K562 (cell line): Measurements from ENCODE around the gene PIGQ. TPM values are rescaled to one million over a fixed set of nuclear protein-coding genes. Genes with fewer than 3 reads are reported as not detected.

Experiments
- ATAC-seq: fragments of 200-7000 bp; cut with Tn5 transposase; 3 replicates; pipeline ENCODE4 v1.9.1; 2020; ENCODE audit warnings: moderate library complexity
- BruUV-seq: library from RNA; stranded (reverse); fragments of 400-500 nt; replicated peaks from 2 replicates; lab custom pipeline; 2021; lab: Mats Ljungman, UMichigan
- CTCF ChIA-PET: fragments of 300-600 bp; formaldehyde crosslinking; extraction: SDS; loops from one replicate; lab custom pipeline; 2021; ENCODE audit warnings: low intra/inter-chr PET ratio; lab: Yijun Ruan, JAX
- POLR2A ChIA-PET: fragments of 300-600, 350-650 bp; sonication (Branson Sonifier 250); formaldehyde crosslinking; extraction: SDS; loops from one replicate; lab custom pipeline; 2021; ENCODE audit warnings: antibody characterized with exemption, inconsistent platforms; lab: Yijun Ruan, JAX
- DNase-seq, 4 experiments: peaks; one replicate each; pipeline versions ENCODE4 v3.0.0 to v3.0.0-alpha.2; 2011 to 2018; ENCODE audit warnings: low spot score in 3 of 4, mixed read lengths in 3 of 4; ENCODE audit errors: extremely low read depth in 1 of 4
- FAIRE-seq: peaks from 2 replicates; lab custom pipeline; 2011; peaks lifted over from hg19 to GRCh38; lab: Jason Lieb, UNC
- H2AFZ ChIP-seq: 2 replicates; pipeline ENCODE4 v1.6.0; 2011; ENCODE audit warnings: low read depth, low read length, control low read depth, inconsistent platforms
- H3K27ac ChIP-seq: fragments of 200-600 bp; 3 replicates; pipeline ENCODE4 v1.8.0; 2011; ENCODE audit warnings: low read depth, mild to moderate bottlenecking, control low read depth, inconsistent platforms, low read length, moderate library complexity, mixed read lengths; ENCODE audit errors: extremely low read depth
- H3K27me3 ChIP-seq, 2 experiments: fragments of 300-600 bp in 1 of 2; 2 replicates in 1 of 2; 3 replicates in 1 of 2; pipeline versions ENCODE4 v1.6.0 to v1.8.0; 2011; ENCODE audit warnings: inconsistent platforms in 2 of 2, low read length in 2 of 2, mild to moderate bottlenecking in 1 of 2, mixed read lengths in 1 of 2, moderate library complexity in 1 of 2; ENCODE audit not compliant: control insufficient read depth in 2 of 2, insufficient read depth in 2 of 2
- H3K36me3 ChIP-seq: fragments of 300-600 bp; 3 replicates; pipeline ENCODE4 v1.8.0; 2011; ENCODE audit warnings: mild to moderate bottlenecking, low read length, inconsistent platforms; ENCODE audit not compliant: control insufficient read depth, insufficient read depth
- H3K4me1 ChIP-seq, 2 experiments: fragments of 200-600 bp in 1 of 2; replicated peaks in 1 of 2; 2 replicates in 1 of 2; 3 replicates in 1 of 2; pipeline versions ENCODE4 v1.5.1 to v1.8.0; 2011; ENCODE audit warnings: inconsistent platforms in 2 of 2, low read length in 2 of 2, mild to moderate bottlenecking in 1 of 2, mixed read lengths in 1 of 2, moderate library complexity in 1 of 2; ENCODE audit not compliant: control insufficient read depth in 2 of 2, insufficient read depth in 2 of 2
- H3K4me2 ChIP-seq: 2 replicates; pipeline ENCODE4 v1.6.1; 2011; ENCODE audit warnings: low read length, control low read depth, inconsistent platforms, mixed read lengths; ENCODE audit not compliant: insufficient read depth
- H3K4me3 ChIP-seq: fragments of 200-600 bp; sonication (generic), shearing (Covaris generic); 2 replicates; pipeline ENCODE4 v1.5.1; 2016; ENCODE audit warnings: control low read depth, inconsistent platforms
- H3K79me2 ChIP-seq: fragments of 200-600 bp; 3 replicates; pipeline ENCODE4 v1.8.0; 2011; ENCODE audit warnings: low read length, inconsistent platforms; ENCODE audit not compliant: control insufficient read depth, insufficient read depth
- H3K9ac ChIP-seq, 2 experiments: 2 replicates each; pipeline versions ENCODE4 v1.6.0 to v1.6.1; 2011; ENCODE audit warnings: low read depth in 2 of 2, low read length in 2 of 2, control low read depth in 1 of 2, inconsistent platforms in 1 of 2, mild to moderate bottlenecking in 1 of 2, mixed read lengths in 1 of 2; ENCODE audit not compliant: insufficient read depth in 1 of 2
- H3K9me1 ChIP-seq: one replicate; pipeline ENCODE4 v1.6.0; 2011; ENCODE audit warnings: inconsistent platforms, mild to moderate bottlenecking, low read length, moderate library complexity; ENCODE audit not compliant: control insufficient read depth, insufficient read depth
- H3K9me3 ChIP-seq: replicated peaks from 2 replicates; pipeline ENCODE4 v1.5.1; 2011; ENCODE audit warnings: low read depth, low read length, inconsistent platforms; ENCODE audit not compliant: control insufficient read depth, insufficient read depth
- H4K20me1 ChIP-seq: replicated peaks from 2 replicates; pipeline ENCODE4 v1.6.1; 2011; ENCODE audit warnings: low read length, inconsistent platforms, mixed read lengths; ENCODE audit not compliant: control insufficient read depth, insufficient read depth
- NFE2L1 ChIP-seq: fragments of 450-650 bp; IDR thresholded peaks from 2 replicates; pipeline ENCODE4 v1.6.1; 2016; ENCODE audit warnings: missing genetic modification characterization, low read depth, mild to moderate bottlenecking, missing compliant biosample characterization, moderate library complexity, borderline replicate concordance
- POLR2A ChIP-seq: fragments of 450-650 bp; conservative IDR thresholded peaks from 2 replicates; pipeline ENCODE4 v1.6.1; 2016
- POLR2G ChIP-seq: fragments of 200-400 bp; formaldehyde crosslinking; IDR thresholded peaks from 2 replicates; pipeline ENCODE4 v1.6.1; 2017; ENCODE audit warnings: low read depth, mild to moderate bottlenecking, antibody characterized with exemption, low read length, moderate library complexity
- PTBP1 ChIP-seq: fragments of 200-400 bp; formaldehyde crosslinking; IDR thresholded peaks from 2 replicates; pipeline ENCODE4 v1.6.1; 2017; ENCODE audit warnings: low read depth, low read length
- RBFOX2 ChIP-seq: fragments of 200-400 bp; formaldehyde crosslinking; IDR thresholded peaks from 2 replicates; pipeline ENCODE4 v1.6.1; 2017; ENCODE audit warnings: low read depth, mild to moderate bottlenecking, low read length, moderate library complexity
- RBM17 ChIP-seq: fragments of 200-400 bp; formaldehyde crosslinking; IDR thresholded peaks from 2 replicates; pipeline ENCODE4 v1.6.1; 2017; ENCODE audit warnings: low read depth, mild to moderate bottlenecking, low read length, borderline replicate concordance
- ZFX ChIP-seq: sonication (generic); formaldehyde crosslinking; IDR thresholded peaks from 2 replicates; pipeline ENCODE4 v1.8.0; 2022; ENCODE audit warnings: mild to moderate bottlenecking, missing genetic modification reagents, moderate library complexity
- ZNF143 ChIP-seq: sonication (generic); formaldehyde crosslinking; IDR thresholded peaks from 2 replicates; pipeline ENCODE4 v1.9.0; 2022; ENCODE audit warnings: mild to moderate bottlenecking, missing genetic modification reagents
- ZNF263 ChIP-seq: sonication (generic); formaldehyde crosslinking; IDR thresholded peaks from 2 replicates; pipeline ENCODE4 v1.8.0; 2022; ENCODE audit warnings: mild to moderate bottlenecking, missing genetic modification reagents, borderline replicate concordance
- ZNF592 ChIP-seq: fragments of 450-650 bp; IDR thresholded peaks from 2 replicates; pipeline ENCODE4 v1.6.1; 2017; ENCODE audit warnings: antibody characterized with exemption, mild to moderate bottlenecking
- WGBS: fragments of 100-300 bp; shearing (Covaris generic); methylation state at CpG from one replicate; pipeline ENCODE4 v1.1.6; 2016; ENCODE audit warnings: low coverage, mixed read lengths; ENCODE audit not compliant: insufficient coverage; ENCODE audit errors: missing lambda C conversion rate; 5-methylcytosine and 5-hydroxymethylcytosine counted together
- in situ Hi-C: fragments of 300-500 bp; cut with MboI; formaldehyde crosslinking; loops from 4 replicates; pipeline ENCODE4 v1.15.0; 2018; ENCODE audit warnings: inconsistent platforms, mixed read lengths
- intact Hi-C: fragments of 100-400 bp; cut with micrococcal nuclease; formaldehyde crosslinking; loops from 2 replicates; pipeline ENCODE4 v1.14.2; 2022
- polyA plus RNA-seq, 8 experiments: library from polyadenylated mRNA; depleted of rRNA in 4 of 8; stranded (reverse) in 5 of 8; unstranded in 3 of 8; fragments of >200 nt; fragmentation: Nextera tagmentation in 2 of 8; fragmentation: Illumina TruSeq in 1 of 8; extraction: Ambion mirVana in 2 of 8; extraction: Trizol in 1 of 8; gene quantifications; 2 replicates each; pipeline versions ENCODE4 v1.2.1 to v1.2.3, GENCODE V29; 2011 to 2014; ENCODE audit warnings: inconsistent platforms in 1 of 8, missing spikeins in 1 of 8
- total RNA-seq, 7 experiments: library from RNA; depleted of rRNA in 6 of 7; stranded (reverse); fragments of >200 nt in 6 of 7; fragmentation: Illumina TruSeq in 2 of 7; extraction: Trizol in 2 of 7; gene quantifications; 2 replicates each; pipeline versions ENCODE4 v1.2.1 to v1.2.3, GENCODE V29; 2011 to 2021; ENCODE audit warnings: low replicate concordance in 1 of 7

PIGQ gene
- total and polyA plus RNA-seq, 9 of the 15 experiments (the other 6 are each of a cell fraction or from before 2014, with no cell fraction given), result 0.20 to 49.6 (median 11.7) TPM

GRCh38 chr16:631808-632358 is 62.1 kb downstream of the PIGQ start:
- Histone ChIP-seq H3K4me1 (peaks cover 24 to 96% of the 10 kb centered on the region in 2 experiments), H3K9me1 (no peaks in the 10 kb centered on the region), H3K36me3 (peaks cover 40% of the 10 kb centered on the region; the same call in 1 of the 3 replicates), H3K79me2 (peaks cover 18% of the 10 kb centered on the region), H3K27me3 (no peaks in the 10 kb centered on the region), H3K4me3 (no peak overlapping the region), H3K27ac (no peak overlapping the region), H3K4me2 (no peak overlapping the region), H3K9ac (no peak overlapping the region), H4K20me1 (no peaks in the 10 kb centered on the region), H3K9me3 (no peaks in the 10 kb centered on the region), H2AFZ (no peak overlapping the region)
- no peak for ATAC-seq
- in situ Hi-C loops, result no loop called here
- no peak for TF ChIP-seq NFE2L1
- TF ChIP-seq POLR2A, result peak; percentile 46; the same call in 1 of the 2 replicates
- TF ChIP-seq ZNF263 (CRISPR knock-in tag), result 0 out of 2 replicates have a peak, but pooled peaks have one; percentile 38
- ChIA-PET CTCF (no interaction called here), POLR2A (interaction anchor here (0.9 kb wide), 1 partner anchor 43 kb away, joined by 3 read pairs; no protein-coding TSS in a partner anchor)
- FAIRE-seq, result peak; percentile 35
- WGBS, result 73% methylated on average over 5 of the region's 9 CpGs
- intact Hi-C loops, result no loop called here
- no TSS peak for BruUV-seq
- DNase-seq, result no peak

GRCh38 chr16:632486-633335 is 62.9 kb downstream of the PIGQ start:
- FAIRE-seq (no peak), DNase-seq (no peak), ATAC-seq (no peak)
- POLR2A ChIA-PET, result no interaction called here
- peaks cover 40% of the 10 kb centered on the region; the same call in 1 of the 3 replicates for H3K36me3 ChIP-seq
- H3K27ac ChIP-seq, result no peak overlapping the region
- no TSS peak for BruUV-seq
- H3K4me1 ChIP-seq, result peaks cover 27 to 94% of the 10 kb centered on the region in 2 experiments
- peaks cover 18% of the 10 kb centered on the region for H3K79me2 ChIP-seq
- H3K4me3 ChIP-seq, result no peak overlapping the region
- H3K9ac ChIP-seq, result no peak overlapping the region
- intact Hi-C loops (no loop called here), in situ Hi-C loops (no loop called here)
- no peaks in the 10 kb centered on the region for H4K20me1 ChIP-seq
- H3K27me3 ChIP-seq, result no peaks in the 10 kb centered on the region
- 90% methylated on average over 49 of the region's 67 CpGs for whole genome bisulfite sequencing
- no peaks in the 10 kb centered on the region for H3K9me1 ChIP-seq
- CTCF ChIA-PET, result no interaction called here
- H2AFZ ChIP-seq, result no peak overlapping the region
- H3K4me2 ChIP-seq, result no peak overlapping the region
- no peaks in the 10 kb centered on the region for H3K9me3 ChIP-seq
- TF ChIP-seq RBFOX2, result 0 out of 2 replicates have a peak, but pooled peaks have one; percentile 43
- no peak for TF ChIP-seq RBM17
- TF ChIP-seq ZNF143, result 0 out of 2 replicates have a peak, but pooled peaks have one; percentile 18
- peak; percentile 66 for TF ChIP-seq POLR2G
- TF ChIP-seq ZFX (CRISPR knock-in tag), result 0 out of 2 replicates have a peak, but pooled peaks have one; percentile 9
- TF ChIP-seq PTBP1, result 0 out of 2 replicates have a peak, but pooled peaks have one; percentile 25
- no peak for TF ChIP-seq ZNF592
